Thyroid gland (tissue), 4 donors: Measurements from ENCODE around the gene CPS1.

ENCODE experiments used
- CTCF ChIP-seq, 6 experiments: fragments of 200-600 bp in 3 of 6; fragments of 450-650 bp in 3 of 6; sonication (generic) in 3 of 6; IDR thresholded peaks; one replicate each; pipeline ENCODE4 v1.5.1; 2016 to 2019; ENCODE audit warnings: antibody characterized with exemption in 6 of 6, mild to moderate bottlenecking in 2 of 6, inconsistent platforms in 1 of 6, moderate library complexity in 1 of 6
- POLR2A ChIP-seq, 2 donors: fragments of 450-650 bp; IDR thresholded peaks; one replicate each; pipeline ENCODE4 v1.6.1; 2017; ENCODE audit warnings: antibody characterized with exemption in 2 of 2, mild to moderate bottlenecking in 2 of 2, moderate library complexity in 1 of 2

GRCh38 chr2:210540900-210541289 lies 15.5 kb upstream of the CPS1 start:
- TF ChIP-seq CTCF (IDR thresholded peaks at IDR 0.05) (no peak), POLR2A (IDR thresholded peaks at IDR 0.05) (no peak)
